GM19099 (cell line): ENCODE data around the gene NAPB.
A peak's percentile ranks its signal among the peaks of the same experiment; 100 is the strongest.

Source experiments
- POLR2A ChIP-seq: IDR thresholded peaks from 3 replicates; pipeline ENCODE4 v1.6.1; 2011; ENCODE audit warnings: low read depth; ENCODE audit not compliant: insufficient read length; ENCODE audit errors: extremely low read depth

NAPB gene

DNA sequence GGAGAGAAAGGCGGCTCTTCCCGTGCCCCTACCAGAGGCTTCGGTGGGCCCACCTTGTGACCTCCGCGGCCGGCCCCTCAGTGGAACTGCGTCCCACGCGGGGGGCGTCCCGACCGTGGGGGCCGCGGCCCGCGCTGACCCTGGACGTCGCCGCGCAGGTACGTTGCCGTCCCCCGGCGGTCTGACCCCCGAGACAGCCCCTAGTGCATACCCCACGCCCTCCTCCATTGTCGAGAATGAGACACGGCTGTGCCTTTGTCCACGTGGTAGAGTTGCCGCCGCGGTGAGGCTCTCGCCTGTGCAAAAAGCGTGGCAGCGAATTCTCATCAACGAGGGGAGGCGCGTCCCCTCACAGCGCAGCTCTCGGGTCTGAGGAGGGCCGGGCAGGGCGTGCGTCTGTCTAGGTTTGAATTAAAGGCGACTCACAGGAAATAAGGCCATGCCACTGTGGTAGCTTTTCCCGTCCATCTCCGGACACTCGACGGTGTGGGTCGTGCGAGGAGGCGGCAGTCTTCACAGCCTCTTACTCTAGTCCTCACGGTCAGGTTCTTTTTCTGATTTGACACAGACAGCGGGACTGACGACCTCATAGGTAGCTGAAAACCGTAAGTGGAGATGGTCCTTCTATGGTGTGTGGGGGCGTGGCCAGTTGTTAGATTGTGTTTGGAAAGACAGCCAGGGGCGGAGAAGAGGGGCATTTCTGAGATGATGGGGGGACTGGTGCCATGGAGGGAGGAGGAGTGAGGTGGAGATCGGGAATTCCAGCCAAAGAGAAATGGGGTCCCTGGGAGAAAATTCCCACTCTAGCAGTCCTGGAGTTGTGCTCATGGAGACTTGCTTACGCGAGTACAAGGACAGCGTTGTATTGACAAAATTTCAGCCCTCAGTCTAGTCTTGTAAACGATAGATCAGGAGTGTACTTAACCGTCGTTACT, 70.1 kb downstream of the NAPB start:
- TF ChIP-seq POLR2A, result peak; percentile 11

DNA sequence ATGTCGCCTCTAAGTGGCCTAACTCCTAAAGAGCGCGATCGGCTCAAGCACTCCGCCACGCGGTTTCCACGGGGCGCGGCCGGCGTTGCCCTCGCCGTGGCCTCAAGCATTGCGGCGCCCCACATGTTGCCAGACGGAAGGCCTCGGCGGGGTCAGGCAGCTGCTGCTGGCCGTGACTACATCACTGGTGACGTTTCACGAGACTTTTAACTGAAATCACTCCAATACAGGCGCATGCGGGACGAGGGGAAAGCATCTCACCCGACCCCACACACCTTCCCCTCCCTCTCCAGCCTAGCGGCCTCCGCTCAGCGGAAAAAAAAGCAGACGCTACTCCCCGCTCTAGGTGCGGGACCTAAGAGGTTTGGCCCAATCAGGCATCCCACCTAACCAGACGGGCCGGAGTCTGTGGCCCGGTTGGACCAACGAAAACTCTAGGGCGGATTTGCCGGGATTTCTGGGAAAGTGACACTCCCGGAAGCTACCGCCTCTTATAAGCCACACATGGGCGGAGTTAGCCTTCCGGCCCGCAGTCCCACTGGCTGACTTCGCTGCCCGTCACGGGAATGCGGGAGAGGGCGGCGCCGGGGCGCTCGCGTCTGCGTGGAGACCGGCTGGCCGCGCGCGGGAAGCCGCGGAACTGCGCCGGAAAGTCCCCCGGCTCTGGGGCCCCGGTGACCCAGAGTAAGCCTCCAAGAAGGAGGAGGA, 70.9 kb downstream of the NAPB start, which contains the start of gene NXT1:
NXT1 (plus strand) TSS at position 596 of the 708 bp plus-strand sequence. CDS start 3,251 bp downstream, outside the sequence.
- peak; percentile 73 for TF ChIP-seq POLR2A

DNA sequence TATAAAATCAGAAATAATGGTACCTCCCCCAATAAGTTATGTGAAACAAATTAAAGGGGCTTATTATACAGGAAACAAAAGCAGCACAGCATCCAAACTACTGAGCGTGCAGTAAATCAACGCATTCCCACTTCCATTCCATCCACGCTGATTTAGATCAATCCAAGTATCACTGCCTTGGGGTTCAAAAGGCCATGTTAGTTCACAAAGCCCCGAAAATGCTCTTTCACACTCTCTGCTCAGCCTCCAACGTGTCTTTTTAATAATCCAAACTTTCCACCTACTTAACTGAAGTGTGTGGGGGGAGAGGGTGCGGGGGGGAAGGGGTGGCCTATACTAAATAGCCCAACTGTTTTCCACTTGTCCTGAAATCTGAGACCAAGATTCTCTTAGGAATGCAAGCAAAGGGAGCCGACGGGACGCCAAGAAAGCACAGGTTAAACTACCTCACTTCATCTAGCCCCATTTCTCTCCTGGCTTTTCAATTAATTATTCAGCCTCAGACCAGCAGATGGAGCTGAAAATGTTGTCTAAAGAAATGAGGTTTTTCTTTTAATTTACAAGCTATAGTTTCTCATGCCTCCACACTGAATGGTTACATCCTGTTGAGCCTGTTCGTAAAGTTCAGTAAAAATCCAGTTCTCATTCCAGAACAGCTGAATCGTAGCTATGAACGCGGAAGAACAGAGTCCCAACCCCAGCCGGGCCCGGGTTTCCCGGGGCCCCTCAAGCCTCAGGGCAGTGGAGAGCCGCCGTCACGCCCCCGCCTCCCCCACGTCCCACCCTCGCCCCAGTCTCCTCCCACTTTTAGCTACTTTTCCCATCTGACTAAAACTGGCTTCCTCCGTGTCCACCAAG, 71.7 kb downstream of the NAPB start:
- TF ChIP-seq POLR2A, result no peak

DNA sequence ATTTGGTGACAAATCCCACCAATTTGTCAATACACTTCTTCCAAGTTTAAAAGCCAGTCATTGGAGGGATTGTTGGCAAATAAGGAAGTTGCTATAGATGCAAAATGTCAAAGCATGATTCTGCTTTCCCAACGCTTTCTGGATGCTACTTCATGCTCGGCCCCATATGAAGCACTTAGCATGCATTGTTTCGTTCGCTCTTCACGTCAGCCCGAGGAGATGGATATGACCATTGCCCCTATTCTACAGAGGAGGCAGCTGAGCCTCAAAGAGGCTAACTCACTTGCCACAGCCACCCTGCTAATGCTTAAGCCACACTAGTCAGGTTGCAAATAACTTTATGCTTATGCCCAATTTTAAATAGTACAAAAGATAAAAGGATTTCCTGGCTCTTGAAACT, 73.5 kb downstream of the NAPB start:
- no peak for TF ChIP-seq POLR2A

DNA sequence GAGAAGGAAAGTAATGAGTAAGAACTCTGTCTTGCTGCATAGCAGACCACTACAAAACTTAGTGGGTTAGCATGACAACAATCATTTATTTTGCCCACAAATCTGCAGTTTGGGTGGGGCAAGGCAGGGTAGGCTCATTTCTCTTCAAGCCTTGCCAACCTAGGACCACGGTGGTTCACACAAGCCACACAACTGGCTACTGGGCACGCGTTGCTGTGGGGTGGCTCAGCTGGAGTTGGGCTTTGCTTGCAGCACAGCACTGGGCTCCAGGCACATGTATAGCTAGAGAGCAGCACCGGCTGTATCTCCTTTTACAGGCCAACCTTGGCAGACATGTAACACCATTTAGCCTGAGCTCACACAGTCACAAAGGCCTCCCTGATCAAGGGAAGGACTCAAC, 75.3 kb downstream of the NAPB start:
- no peak for TF ChIP-seq POLR2A

DNA sequence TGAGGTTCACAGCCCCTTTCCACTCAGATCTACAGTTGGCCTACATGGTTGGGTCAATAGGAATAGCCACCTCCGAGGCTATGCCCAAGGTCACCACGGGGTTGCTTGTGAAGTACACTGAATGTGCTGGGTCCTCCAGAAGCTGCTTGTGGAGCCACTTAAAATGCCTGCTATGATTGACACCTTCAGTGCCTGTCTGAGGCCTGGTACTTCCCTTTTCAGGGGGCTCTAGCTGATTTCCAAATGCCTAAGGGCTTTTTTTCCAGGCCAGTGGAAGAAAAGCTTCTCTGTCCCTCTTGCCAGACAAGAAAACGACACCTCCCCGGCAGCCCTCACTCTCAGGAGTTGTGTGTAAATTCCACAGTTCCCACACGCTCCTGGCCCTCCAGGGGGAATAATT, 77.0 kb downstream of the NAPB start:
- TF ChIP-seq POLR2A, result no peak

DNA sequence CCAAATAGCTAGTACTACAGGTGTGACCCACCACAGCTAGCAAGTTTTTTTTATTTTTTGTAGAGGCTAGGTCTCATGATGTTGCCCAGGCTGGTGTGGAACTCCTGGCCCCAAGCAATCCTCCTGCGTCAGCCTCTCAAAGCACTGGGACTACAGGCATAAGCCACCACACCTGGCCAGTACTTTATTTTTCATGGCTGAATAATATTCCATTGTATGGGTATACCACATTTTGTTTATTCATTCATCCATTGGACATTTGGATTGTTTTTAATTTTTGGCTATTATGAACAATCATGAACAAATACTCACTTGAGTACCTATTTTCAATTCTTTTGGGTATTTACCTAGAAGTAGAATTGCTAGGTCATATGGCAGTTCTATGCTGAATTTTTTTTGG, 77.7 kb downstream of the NAPB start:
- no peak for TF ChIP-seq POLR2A

DNA sequence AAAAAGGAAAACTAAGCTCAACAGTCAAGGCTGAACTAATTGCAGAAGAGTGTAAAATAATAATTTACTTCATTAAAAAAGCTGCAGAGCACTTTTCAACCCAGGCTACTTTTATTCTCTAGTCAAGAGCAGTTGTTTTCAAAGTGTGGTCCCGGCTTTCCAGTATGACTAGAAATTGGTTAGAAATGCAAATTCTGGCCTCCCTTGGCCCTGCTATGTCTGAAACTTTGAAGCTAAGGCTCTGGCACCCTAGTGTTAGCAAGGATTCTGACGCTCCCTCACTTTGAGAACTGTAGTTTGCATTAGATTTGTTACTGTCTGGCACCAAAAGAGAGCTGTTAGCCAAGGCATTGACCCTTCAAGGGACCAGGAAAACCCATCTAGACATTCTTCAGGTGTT, 80.2 kb downstream of the NAPB start:
- no peak for TF ChIP-seq POLR2A

DNA sequence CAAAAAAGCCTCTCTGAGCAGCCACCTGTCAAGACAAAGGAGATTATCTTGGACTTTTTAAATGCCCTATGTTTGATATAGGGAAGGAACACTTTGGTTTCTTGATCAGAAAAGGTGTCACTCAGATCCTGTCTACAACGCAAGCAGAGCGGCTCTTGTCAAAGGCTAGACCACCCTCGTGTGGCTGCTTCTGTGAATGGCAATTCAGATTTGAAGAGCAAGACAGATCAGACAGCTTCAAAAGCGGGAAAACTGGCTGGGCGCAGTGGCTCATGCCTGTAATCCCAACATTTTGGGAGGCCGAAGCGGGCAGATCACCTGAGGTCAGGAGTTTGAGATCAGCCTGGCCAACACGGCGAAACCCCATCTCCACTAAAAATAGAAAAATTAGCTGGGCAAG, 80.8 kb downstream of the NAPB start:
- TF ChIP-seq POLR2A, result no peak

DNA sequence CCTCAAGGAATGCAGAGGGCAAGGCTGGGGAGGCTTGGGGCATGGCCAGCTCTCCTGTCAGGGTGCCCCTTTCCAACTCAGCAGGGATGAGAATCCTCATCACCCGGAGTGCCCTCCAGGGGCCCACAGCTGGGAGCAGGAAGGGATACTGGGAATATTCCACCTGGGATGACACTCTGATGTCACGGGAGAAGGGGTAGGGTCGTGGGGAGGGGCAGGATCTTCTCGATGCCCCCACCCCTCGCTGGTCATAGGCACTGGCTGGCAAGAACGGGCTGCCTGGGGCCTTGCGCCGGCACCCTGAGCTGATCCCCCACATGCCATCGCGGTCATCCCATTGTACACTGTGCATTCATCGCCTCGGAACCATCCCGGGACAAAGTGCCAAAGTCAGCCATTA, 81.3 kb downstream of the NAPB start:
- TF ChIP-seq POLR2A, result no peak

DNA sequence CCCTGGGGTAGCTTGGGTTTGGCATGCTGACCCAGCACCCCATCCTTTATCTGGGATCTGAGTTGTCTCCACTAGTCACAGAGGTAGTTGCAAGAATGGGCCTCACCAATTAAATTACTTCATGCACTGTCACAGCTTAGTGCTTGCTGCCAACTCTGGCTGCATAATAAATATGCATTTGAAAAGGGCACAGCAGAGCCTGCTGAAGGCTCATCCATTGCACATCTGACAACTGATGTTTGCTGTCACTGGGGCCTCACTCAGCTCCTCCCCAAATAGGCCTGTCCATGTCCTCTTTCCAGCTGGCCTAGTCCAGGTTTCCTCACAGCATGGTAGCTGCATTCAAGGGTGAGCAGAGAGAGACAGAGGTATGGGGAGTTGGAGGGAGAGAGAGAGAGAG, 84.0 kb downstream of the NAPB start:
- no peak for TF ChIP-seq POLR2A

DNA sequence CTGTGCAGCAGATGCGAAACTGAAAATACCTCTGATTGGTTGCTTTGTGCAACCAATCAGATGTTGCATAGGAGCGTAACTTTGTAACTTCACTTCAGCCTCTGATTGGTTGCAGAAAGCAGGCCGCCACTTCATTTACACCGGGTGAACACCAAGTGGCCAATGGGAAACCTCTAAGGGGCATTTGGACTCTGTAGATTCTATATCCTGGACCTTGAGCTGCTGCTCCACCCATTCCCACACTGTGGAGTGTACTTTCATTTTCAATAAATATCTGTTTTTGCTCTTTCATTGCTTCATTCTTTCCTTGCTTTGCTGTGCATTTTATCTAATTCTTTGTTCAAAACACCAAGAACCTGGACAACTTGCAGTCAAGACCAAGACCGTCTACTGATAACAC, 84.8 kb downstream of the NAPB start:
- TF ChIP-seq POLR2A, result no peak

DNA sequence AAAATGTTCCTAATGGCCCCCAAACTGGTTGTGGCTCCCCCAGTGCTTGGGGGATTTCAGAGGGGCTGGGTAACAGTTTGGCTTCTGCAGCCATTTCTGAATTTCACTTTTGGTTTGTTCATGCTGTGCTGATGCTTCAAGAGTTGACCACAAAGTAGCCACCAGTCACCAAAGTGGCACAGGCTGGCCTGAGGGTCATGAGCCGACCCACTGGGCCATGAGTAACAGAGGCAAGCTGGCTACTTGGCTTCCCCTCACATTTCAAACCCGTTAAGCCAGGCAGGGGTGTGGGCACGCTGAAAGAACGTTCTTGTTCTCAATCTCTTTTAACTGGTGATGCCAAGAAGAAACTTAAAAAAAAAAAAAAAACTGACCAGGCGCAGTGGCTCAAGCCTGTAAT, 85.8 kb downstream of the NAPB start:
- no peak for TF ChIP-seq POLR2A

DNA sequence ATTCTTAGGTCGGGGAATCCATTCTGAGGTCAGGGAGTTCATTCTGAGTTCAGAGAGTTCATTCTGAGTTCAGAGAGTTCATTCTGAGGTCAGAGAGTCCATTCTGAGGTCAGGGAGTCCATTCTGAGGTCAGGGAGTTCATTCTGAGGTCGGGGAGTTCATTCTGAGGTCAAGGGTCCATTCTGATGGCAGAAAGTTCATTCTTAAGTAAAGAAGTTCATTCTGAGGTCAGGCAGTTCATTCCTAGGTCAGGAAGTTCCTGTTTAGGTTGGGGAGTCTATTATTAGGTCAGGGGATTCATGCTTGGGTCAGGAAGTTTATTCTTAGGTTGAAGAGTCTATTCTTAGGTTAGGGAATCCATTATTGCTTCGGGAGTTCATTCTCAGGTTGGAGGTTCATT, 87.2 kb downstream of the NAPB start:
- TF ChIP-seq POLR2A, result no peak

DNA sequence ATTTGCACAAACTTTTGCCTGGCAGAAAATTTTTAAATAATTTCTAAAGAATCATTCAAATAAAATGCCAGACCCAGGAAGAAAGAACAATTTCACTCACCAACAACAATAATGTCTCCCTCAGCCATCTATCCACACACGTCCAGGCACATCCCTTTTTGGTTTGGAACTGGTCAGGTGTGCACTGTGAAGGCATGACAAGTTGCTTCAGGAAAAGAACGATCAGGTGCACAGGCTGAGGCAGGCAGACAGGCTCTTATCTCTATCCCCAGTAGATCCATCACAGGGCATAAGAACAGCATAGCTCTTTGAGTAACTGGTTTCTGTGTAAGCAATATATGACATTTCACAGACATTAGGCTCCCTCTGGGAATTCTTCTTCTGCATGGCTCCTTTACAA, 88.8 kb downstream of the NAPB start:
- no peak for TF ChIP-seq POLR2A
